Esophagus muscularis mucosa (tissue), 4 donors: Measurements from ENCODE around the gene ADK.

Source experiments
- EP300 ChIP-seq: sonication (generic); formaldehyde crosslinking; IDR thresholded peaks from one replicate; pipeline ENCODE4 v1.6.1; 2017; ENCODE audit warnings: antibody characterized with exemption
- POLR2A ChIP-seq: fragments of 450-650 bp; IDR thresholded peaks from one replicate; pipeline ENCODE4 v1.6.1; 2017; ENCODE audit warnings: antibody characterized with exemption, moderate library complexity, mild to moderate bottlenecking, low read depth
- POLR2AphosphoS5 ChIP-seq, 2 donors: sonication (generic); formaldehyde crosslinking; IDR thresholded peaks; one replicate each; pipeline ENCODE4 v1.6.1; 2017; ENCODE audit warnings: antibody characterized with exemption in 2 of 2
- TF ChIP-seq, protein P1 (sequence below), 3 experiments: fragments of 200-600 bp in 2 of 3; fragments of 450-650 bp in 1 of 3; sonication (generic) in 2 of 3; IDR thresholded peaks; one replicate each; pipeline ENCODE4 v1.5.1; 2017 to 2019; ENCODE audit warnings: antibody characterized with exemption in 3 of 3, mild to moderate bottlenecking in 2 of 3, moderate library complexity in 1 of 3

GRCh38 chr10:74437822-74438221 lies 286.8 kb downstream of the ADK start:
- TF ChIP-seq, protein P1, sequence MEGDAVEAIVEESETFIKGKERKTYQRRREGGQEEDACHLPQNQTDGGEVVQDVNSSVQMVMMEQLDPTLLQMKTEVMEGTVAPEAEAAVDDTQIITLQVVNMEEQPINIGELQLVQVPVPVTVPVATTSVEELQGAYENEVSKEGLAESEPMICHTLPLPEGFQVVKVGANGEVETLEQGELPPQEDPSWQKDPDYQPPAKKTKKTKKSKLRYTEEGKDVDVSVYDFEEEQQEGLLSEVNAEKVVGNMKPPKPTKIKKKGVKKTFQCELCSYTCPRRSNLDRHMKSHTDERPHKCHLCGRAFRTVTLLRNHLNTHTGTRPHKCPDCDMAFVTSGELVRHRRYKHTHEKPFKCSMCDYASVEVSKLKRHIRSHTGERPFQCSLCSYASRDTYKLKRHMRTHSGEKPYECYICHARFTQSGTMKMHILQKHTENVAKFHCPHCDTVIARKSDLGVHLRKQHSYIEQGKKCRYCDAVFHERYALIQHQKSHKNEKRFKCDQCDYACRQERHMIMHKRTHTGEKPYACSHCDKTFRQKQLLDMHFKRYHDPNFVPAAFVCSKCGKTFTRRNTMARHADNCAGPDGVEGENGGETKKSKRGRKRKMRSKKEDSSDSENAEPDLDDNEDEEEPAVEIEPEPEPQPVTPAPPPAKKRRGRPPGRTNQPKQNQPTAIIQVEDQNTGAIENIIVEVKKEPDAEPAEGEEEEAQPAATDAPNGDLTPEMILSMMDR (IDR thresholded peaks at IDR 0.05) = no peak
- TF ChIP-seq POLR2A (no peak), POLR2AphosphoS5 (IDR thresholded peaks at IDR 0.05) (no peak), EP300 (no peak)
